GM18520 (cell line): Measurements from ENCODE around the gene C1orf159.
"Not testable (repeated sequence)": the region's sequence is repeated elsewhere in the genome, so short reads cannot be mapped to it uniquely, and the experiment has no call there.

Experiments used
- ATAC-seq: cut with Tn5 transposase; IDR thresholded peaks from one replicate; pipeline ENCODE4 v1.9.1; 2021; ENCODE audit not compliant: unreplicated experiment

The C1orf159 gene

GRCh38 chr1:1067860-1068516 lies 47.9 kb downstream of the C1orf159 start:
- ATAC-seq: no peak

DNA sequence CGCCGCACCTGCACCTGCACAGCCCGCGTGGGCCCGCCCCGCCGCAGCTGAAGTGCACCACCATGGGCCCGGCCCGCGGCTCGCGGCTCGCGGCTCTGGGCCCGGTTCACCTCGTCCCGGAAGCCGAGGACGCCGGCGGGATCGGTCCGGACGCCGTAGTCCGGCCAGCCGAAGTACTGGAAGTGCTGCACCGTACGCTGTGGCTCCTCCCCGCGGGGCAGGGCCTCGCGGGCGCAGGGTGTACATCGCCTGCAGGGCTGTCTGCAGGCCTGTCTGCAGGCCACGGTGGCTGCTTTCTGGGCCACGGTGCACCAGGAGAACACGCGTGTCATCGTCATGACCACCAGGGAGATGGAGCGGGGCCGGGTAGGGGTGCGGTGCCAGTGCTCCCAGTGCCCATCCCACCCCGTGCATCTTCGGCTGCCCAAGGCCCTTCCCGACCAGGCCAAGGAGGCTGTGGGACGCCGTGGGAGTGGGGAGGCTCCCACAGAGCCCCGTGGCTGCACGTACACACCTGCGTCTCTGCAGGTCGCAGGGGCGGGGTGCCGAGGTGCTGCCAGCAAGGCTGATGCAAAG lies 48.5 kb downstream of the C1orf159 start:
- no peak for ATAC-seq

DNA sequence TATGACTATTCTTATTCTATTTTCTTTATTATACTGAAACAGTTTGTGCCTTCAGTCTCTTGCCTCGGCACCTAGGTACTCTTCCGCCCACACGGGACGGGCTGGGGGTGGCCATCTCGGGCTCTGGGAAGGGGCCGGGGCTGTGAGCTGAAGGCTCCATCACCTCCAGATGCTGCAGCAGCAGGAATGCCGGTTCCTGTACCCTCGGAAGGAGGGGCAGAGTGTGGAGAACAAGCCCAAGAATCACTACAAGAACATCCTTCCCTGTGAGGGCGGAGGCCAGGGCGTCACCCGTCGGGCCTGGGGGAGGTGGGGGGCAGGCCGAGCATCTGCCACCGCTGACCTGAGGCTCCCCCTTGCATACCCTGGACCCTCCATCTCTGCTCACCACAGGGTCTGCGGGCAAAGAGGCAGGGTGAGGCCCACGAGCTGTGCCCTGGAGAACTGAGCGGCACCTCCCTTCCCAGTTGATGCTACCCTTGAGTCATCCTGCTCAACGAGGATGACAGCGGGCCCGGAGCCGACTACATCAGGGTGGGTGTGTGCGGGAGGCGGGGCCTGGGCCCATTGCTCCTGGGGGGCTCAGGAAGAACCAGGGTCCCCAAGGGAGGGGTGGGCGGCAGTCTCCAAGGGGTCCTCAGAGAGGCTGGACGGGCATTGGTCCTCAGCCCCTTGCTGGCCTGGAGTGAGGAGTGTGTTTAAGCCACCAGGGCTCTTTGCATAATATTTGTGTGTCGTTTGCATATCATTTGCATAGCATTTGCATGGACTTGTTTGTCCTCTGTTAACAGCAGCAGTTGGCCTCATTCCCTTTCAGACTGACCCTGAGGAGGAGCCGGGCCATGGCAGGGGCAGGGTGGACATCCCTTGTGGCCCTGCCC lies 49.2 kb downstream of the C1orf159 start:
- ATAC-seq: no peak

- ATAC-seq: not testable (repeated sequence)
Measured at GRCh38 chr1:1065940-1066304, 50.0 kb downstream of the C1orf159 start.

DNA sequence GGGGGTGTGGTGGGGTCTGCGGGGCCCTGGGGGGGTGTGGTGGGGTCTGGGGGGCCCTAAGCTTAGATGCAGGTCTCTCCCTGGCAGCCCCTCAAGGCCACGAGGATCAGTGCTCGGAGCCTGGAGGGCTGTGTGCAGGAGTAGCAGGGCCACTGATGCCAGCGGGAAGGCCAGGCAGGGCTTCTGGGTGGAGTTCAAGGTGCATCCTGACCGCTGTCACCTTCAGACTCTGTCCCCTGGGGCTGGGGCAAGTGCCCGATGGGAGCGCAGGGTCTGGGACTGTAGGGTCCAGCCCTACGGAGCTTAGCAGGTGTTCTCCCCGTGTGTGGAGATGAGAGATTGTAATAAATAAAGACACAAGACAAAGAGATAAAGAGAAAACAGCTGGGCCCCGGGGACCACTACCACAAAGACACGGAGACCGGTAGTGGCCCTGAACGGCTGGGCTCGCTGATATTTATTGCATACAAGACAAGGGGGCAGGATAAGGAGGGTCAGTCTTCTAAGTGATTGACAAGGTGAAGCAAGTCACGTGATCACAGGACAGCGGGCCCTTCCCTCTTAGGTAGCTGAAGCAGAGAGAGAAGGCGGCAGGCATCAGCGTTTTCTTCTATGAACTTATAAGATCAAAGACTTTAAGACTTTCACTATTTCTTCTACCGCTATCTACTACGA lies 50.5 kb downstream of the C1orf159 start:
- ATAC-seq: no peak

- peak; percentile 31 for ATAC-seq
Measured at GRCh38 chr1:1063945-1064831, 51.7 kb downstream of the C1orf159 start.

GRCh38 chr1:1063261-1063944 lies 52.5 kb downstream of the C1orf159 start:
- ATAC-seq: no peak

- ATAC-seq: no peak
Measured at GRCh38 chr1:1062348-1063163, 53.3 kb downstream of the C1orf159 start.

- no peak for ATAC-seq
Measured at GRCh38 chr1:1061682-1062345, 54.1 kb downstream of the C1orf159 start.

DNA sequence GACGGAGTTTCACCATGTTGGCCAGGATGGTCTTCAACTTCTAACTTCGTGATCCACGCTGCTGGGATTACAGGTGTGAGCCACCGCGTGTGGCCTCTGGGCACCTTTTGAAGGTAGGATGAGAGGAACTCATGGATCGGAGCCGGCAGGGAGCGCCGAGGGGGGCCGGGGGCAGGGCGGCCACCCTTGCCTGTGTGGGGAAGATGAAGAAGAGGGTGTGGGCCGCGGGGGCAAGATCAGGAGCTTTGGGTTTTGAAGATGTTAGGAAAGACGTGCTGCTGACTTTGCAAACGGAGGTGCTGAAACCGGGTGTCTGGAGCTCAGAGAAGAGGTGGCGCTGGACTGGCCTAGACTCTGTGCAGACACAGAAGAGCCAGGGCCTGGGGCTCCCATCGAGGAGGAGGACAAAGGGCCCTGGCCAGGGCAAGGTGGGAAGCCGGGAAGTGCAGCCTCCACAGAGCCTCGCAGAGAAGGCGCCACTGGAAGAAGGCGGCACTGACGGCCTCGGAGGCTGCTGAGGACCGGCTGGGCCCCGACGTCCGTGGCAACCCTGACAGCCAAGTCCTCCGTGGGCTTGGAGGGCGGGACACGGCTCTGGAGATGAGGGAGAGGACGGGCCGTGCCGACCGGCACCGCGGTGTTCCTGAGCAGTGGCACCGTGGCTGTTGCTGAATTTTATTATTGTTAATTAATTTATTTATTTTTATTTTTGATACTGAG lies 55.4 kb downstream of the C1orf159 start:
- ATAC-seq: no peak

GRCh38 chr1:1059494-1060280 lies 56.2 kb downstream of the C1orf159 start:
- peak; percentile 37 for ATAC-seq

DNA sequence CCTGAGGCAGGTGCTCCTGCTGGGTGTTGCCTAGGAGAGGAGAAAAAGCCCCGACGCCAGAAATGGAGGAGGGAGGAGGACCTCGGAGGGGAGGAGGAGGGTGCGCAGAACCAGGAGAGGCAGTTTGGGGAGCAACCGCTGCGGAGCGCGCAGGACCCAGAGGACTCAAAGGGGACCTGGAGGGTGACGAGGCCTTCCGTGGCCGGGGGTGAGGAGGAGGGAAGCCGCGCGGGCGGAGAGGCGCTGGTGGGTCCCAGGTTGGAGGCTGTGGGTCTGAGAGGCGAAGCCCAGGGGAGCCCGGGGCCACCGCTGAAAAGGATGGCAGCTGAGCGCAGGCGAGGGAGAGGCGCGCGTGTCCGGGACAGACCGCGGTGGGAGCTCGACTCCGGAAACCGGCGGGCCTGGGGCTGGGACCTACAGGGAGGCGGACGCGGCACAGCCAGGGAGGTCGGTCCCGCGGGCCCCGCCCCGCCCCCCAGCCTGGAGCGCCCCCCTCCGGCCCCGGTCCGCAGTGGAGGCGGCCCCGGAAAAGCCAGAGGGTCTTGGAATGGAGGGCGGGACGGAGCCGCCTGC lies 56.9 kb downstream of the C1orf159 start:
- peak; percentile 22 for ATAC-seq

- no peak for ATAC-seq
Measured at GRCh38 chr1:1058088-1058905, 57.6 kb downstream of the C1orf159 start.

DNA sequence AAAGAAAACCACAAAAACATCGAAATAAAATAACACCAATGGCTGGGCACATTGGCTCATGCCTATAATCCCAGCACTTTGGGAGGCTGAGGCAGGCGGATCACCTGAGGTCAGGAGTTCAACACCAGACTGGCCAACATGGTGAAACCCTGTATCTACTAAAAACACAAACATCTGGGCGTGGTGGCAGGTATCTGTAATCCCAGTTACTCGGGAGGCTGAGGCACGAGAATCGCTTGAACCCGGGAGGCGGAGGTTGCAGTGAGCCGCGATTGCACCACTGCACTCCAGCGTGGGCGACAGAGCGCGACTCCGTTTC lies 58.2 kb downstream of the C1orf159 start:
- not testable (repeated sequence) for ATAC-seq

DNA sequence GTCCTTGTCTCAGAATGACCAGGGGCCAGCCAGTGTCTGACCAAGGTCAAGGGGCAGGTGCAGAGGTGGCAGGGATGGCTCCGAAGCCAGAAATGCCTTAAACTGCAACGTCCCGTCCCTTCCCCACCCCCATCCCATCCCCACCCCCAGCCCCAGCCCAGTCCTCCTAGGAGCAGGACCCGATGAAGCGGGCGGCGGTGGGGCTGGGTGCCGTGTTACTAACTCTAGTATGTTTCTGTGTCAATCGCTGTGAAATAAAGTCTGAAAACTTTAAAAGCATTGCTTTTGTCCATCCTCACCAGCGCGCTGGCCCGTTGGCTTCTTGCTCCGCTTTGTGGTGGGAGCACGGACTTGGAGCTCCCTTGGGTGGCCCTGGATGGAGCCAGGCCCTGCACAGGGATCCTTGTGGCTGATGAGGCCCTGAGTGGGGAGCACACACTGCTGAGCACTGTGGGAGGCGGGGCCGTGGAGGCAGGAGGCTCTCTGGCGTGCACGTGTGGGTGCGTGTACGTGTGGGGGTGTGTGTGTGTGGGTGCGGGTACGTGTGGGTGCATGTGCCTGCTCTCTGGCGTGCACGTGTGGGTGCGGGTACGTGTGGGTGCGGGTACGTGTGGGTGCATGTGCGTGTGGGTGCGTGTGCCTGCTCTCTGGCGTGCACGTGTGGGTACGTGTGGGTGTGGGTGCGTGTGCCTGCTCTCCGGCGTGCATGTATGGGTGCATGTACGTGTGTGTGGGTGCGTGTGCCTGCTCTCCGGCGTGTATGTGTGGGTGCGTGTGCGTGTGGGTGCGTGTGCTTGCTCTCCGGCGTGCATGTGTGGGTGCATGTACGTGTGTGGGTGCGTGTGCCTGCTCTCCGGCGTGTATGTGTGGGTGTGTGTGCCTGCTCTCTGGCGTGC lies 59.8 kb downstream of the C1orf159 start:
- ATAC-seq: no peak
